Lung (tissue), 12 donors: ENCODE results near the gene SERPINB6. TPM values are rescaled to one million over a fixed set of nuclear protein-coding genes. Genes with fewer than 3 reads are reported as not detected.
"Not testable (repeated sequence)": the region's sequence is repeated elsewhere in the genome, so short reads cannot be mapped to it uniquely, and the experiment has no call there.

Experiments used
- ATAC-seq: fragments of 200-7000 bp; cut with Tn5 transposase; one replicate; pipeline ENCODE4 v1.9.1; 2020; ENCODE audit warnings: moderate number of reproducible peaks; ENCODE audit not compliant: insufficient read depth, low FRiP score
- DNase-seq, 3 donors: peaks; one replicate each; pipeline ENCODE4 v3.0.0-alpha.2; 2013 to 2017
- H3K27ac ChIP-seq, 2 donors: one replicate each; pipeline ENCODE4 v1.5.1; 2013; ENCODE audit warnings: mild to moderate bottlenecking in 2 of 2, moderate library complexity in 2 of 2, control low read depth in 1 of 2, inconsistent platforms in 1 of 2, low read depth in 1 of 2, low read length in 1 of 2
- H3K27me3 ChIP-seq, 3 donors: one replicate each; pipeline ENCODE4 v1.5.1; 2013; ENCODE audit warnings: low read length in 2 of 3; ENCODE audit not compliant: control insufficient read depth in 3 of 3, insufficient read depth in 3 of 3
- H3K36me3 ChIP-seq, 4 donors: one replicate each; pipeline ENCODE4 v1.5.1; 2013; ENCODE audit warnings: low read length in 4 of 4, mild to moderate bottlenecking in 1 of 4, moderate library complexity in 1 of 4; ENCODE audit not compliant: control insufficient read depth in 4 of 4, insufficient read depth in 4 of 4
- H3K4me1 ChIP-seq, 5 donors: one replicate each; pipeline ENCODE4 v1.5.1; 2013; ENCODE audit warnings: low read length in 5 of 5, mild to moderate bottlenecking in 2 of 5, moderate library complexity in 1 of 5; ENCODE audit not compliant: control insufficient read depth in 5 of 5, insufficient read depth in 5 of 5
- H3K4me3 ChIP-seq: one replicate; pipeline ENCODE4 v1.5.1; 2013; ENCODE audit warnings: mild to moderate bottlenecking, control low read depth, moderate library complexity
- H3K9ac ChIP-seq, 2 donors: one replicate each; pipeline ENCODE4 v1.5.1; 2013; ENCODE audit warnings: low read length in 2 of 2, control low read depth in 1 of 2; ENCODE audit not compliant: insufficient read depth in 1 of 2
- H3K9me3 ChIP-seq, 4 donors: one replicate each; pipeline ENCODE4 v1.5.1; 2013; ENCODE audit warnings: low read length in 3 of 4, mild to moderate bottlenecking in 1 of 4, moderate library complexity in 1 of 4; ENCODE audit not compliant: control insufficient read depth in 4 of 4, insufficient read depth in 3 of 4
- CTCF ChIP-seq: IDR thresholded peaks from 2 replicates; pipeline ENCODE4 v1.5.1; 2012; ENCODE audit warnings: mild to moderate bottlenecking; ENCODE audit errors: control extremely low read depth, extremely low read depth
- WGBS, 2 donors: extraction: QIAGEN DNeasy Blood & Tissue Kit; methylation state at CpG; one replicate each; pipeline ENCODE4 v1.1.7; 2013; 5-methylcytosine and 5-hydroxymethylcytosine counted together
- polyA plus RNA-seq, 2 donors: library from polyadenylated mRNA; stranded (reverse); fragments of 200-250 nt; gene quantifications; one replicate each; pipeline ENCODE4 v1.2.1, GENCODE V29; 2013
- total RNA-seq, 2 donors: library from RNA; depleted of rRNA in 1 of 2; stranded (reverse); fragments of >200 nt in 1 of 2; gene quantifications; one replicate each; pipeline ENCODE4 v1.2.1, GENCODE V29; 2014 to 2021
- donor health status: control.
- donor health status: control.
- donor health status: Bipolar disorder and iron deficiency.
- donor health status: healthy.
- donor health status: DM: yes; HTN: yes; CAD: no.

The SERPINB6 gene
- total and polyA plus RNA-seq, 4 donors, result 113 to 155 (median 127) TPM

GRCh38 chr6:2937627-2938003 lies 33.8 kb downstream of the SERPINB6 start:
- no peak for ATAC-seq
- no peak overlapping the region for H3K4me3 ChIP-seq
- DNase-seq, result no peak
- no peaks in the 10 kb centered on the region for H3K36me3 ChIP-seq
- H3K9me3 ChIP-seq, result no peaks in the 10 kb centered on the region
- H3K27me3 ChIP-seq, result no peaks in the 10 kb centered on the region
- 91 to 94% methylated on average over 3 of the region's 3 CpGs for WGBS, 2 donors
- TF ChIP-seq CTCF, result no peak
- H3K4me1 ChIP-seq, result peaks cover 0 to 2% (median 0%) of the 10 kb centered on the region in 5 donors
- no peak overlapping the region for H3K9ac ChIP-seq
- H3K27ac ChIP-seq, result no peak overlapping the region

GRCh38 chr6:2935566-2936291 lies 35.6 kb downstream of the SERPINB6 start:
- Histone ChIP-seq H3K4me1 (peaks cover 0 to 4% (median 0%) of the 10 kb centered on the region in 5 donors), H3K36me3 (no peaks in the 10 kb centered on the region), H3K4me3 (no peak overlapping the region), H3K27ac (no peak overlapping the region), H3K27me3 (no peaks in the 10 kb centered on the region), H3K9me3 (no peaks in the 10 kb centered on the region), H3K9ac (no peak overlapping the region)
- DNase-seq, result no peak
- ATAC-seq, result no peak
- no peak for TF ChIP-seq CTCF
- WGBS, 2 donors, result 97% methylated on average over 41 to 44 of the region's 44 CpGs

- no peak for TF ChIP-seq CTCF
- H3K36me3 ChIP-seq, result no peaks in the 10 kb centered on the region
- 100% methylated on average over 1 of the region's 1 CpG for WGBS, 2 donors
- DNase-seq (no peak), ATAC-seq (no peak)
- peaks cover 0 to 4% (median 0%) of the 10 kb centered on the region in 5 donors for H3K4me1 ChIP-seq
- no peak overlapping the region for H3K27ac ChIP-seq
- no peak overlapping the region for H3K4me3 ChIP-seq
- H3K9me3 ChIP-seq, result no peaks in the 10 kb centered on the region
- H3K27me3 ChIP-seq, result no peaks in the 10 kb centered on the region
- no peak overlapping the region for H3K9ac ChIP-seq
Observed at GRCh38 chr6:2934057-2934456, 37.3 kb downstream of the SERPINB6 start.

- DNase-seq, H3K9me3 ChIP-seq: not testable (repeated sequence)
- WGBS, 2 donors, result 84 to 87% methylated on average over 11 of the region's 11 CpGs
Observed at GRCh38 chr6:2932911-2933310, 38.5 kb downstream of the SERPINB6 start.

More at GRCh38 chr6:2932911-2933310, 38.5 kb downstream of the SERPINB6 start:
- not testable (repeated sequence) for ATAC-seq, H3K4me3 ChIP-seq, H3K4me1 ChIP-seq, H3K36me3 ChIP-seq, H3K27ac ChIP-seq, H3K9ac ChIP-seq, H3K27me3 ChIP-seq
